GM21360 (cell line): Measurements from ENCODE around the gene CXorf49.
"Not testable (repeated sequence)": the region's sequence is repeated elsewhere in the genome, so short reads cannot be mapped to it uniquely, and the experiment has no call there.

Source experiments
- ATAC-seq: cut with Tn5 transposase; IDR thresholded peaks from one replicate; pipeline ENCODE4 v1.9.1; 2021; ENCODE audit warnings: mild to moderate bottlenecking, moderate library complexity; ENCODE audit not compliant: unreplicated experiment

CXorf49 gene

DNA sequence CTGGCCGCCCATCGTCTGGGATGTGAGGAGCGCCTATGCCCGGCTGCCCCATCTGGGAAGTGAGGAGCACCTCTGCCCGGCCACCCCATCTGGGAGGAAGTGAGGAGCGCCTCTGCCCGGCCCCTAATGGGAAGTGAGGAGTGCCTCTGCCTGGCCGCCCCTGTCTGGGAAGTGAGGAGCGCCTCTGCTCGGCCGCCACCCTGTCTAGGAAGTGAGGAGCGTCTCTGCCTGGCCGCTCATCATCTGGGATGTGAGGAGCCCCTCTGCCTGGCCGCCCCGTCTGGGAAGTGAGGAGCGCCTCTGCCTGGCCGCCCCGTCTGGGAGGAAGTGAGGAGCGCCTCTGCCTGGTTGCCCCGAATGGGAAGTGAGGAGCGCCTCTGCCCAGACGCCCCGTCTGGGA, 42.4 kb downstream of the CXorf49 start:
- ATAC-seq = not testable (repeated sequence)

DNA sequence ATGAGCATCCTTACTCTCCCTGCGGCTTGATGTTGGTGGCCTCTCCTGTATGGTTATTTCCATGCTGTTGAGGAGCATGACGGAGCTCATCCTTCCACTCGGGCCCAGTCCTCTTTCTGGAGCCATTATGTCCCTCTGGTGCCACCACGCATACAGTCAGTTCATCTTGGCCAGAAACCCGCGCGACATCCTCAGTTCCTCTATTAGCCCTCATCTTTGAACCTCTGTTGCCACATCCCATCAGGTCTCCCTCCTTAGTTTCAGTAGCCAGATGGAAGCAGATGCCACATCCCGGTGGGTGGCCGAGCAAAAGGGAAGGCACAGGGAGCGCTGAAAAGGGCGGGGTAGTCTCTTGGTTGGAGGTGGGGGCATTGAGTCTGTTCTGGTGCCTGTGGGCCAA, 46.1 kb downstream of the CXorf49 start:
- ATAC-seq = no peak

DNA sequence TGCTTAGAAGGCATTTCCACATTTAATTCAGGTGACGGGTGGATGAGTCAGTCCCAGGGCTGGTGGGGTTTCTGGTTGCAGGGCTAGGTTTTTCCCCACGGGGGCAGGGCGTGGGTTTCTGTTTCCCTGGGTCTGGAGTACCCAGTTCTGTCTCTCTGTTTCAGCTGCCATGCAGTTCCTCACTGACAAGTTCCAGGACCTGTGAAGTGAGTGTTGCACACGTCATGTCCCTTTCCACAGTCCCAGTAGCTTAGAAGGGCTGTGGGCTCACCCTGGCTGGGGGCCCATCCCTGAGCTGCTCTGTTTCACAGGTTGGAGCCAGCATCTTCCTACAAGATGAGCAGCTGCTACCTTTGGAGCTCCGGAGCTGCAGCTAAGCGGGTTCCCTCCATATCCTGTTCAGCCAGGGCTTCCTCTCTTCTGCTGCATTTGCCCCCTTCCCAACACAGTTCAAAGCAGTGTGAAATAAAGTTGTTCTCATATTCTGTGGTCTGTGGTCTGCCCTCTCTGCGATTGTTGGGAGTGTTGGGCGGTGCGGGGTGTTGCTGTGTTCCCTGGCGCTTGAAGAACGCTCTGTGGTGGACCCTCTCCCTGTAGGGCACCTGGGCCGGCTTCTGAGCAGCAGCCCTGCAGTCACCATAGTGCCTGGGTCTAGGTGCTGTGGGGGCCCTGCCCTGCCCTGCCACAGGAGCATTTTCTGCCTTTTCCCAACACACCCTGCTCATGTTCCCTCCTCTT, 46.9 kb downstream of the CXorf49 start:
- no peak for ATAC-seq

DNA sequence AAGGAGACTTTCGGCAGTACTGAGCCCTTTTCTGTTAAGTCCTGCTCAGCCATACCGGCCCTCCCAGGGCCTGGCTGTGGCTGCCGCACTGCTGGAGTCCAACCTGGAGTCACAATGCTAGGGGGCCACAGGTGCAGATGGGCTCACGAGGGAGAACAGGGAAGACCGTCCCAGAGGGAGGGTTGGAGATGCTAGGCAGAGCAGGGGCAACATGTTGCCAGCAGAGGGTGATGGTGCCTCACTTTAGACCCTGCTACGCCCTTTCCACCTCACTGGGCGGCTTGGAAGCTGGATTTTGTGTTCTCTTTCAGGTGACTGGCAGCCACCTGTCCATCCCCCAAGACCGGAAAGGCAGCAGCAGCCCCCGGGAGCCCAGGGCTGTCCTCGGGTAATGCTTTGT, 48.1 kb downstream of the CXorf49 start:
- ATAC-seq = not testable (repeated sequence)

DNA sequence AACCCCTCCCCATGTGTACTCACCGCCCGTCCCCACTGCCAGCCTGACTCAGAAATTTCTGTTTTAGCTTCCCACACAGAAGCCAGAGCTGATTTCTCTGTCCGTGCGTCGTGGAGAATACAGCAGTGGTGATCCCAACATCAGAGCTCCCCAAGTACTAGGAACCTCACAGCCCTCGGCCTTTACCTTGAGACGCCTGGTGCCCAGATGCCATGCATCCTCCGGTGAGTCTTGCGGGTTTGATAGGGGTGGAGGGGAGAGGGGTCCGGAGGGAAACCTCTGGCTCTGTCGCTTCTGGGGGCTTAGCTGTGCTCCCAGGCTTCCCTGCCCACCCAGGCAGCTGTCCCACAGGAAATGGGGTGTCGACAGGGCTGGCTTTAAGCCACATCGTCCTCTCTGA, 48.6 kb downstream of the CXorf49 start:
- no peak for ATAC-seq

DNA sequence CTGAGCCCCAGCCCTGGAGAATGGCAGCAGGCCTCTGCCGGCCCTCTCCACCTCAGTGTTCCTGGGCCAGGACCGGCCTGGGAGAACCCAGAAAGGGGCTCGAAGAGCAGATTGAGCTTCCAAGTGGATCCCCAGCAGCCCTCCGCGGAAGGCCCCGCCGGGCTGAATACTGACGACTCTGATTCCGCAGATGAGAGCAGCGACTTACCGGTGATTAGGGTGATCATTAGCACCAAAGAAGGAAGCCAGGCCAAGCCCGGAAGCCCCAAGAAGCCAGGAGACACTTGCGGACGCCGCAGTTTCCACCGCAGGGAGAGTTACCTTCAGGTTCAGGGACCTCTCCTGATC, 49.9 kb downstream of the CXorf49 start:
- no peak for ATAC-seq

DNA sequence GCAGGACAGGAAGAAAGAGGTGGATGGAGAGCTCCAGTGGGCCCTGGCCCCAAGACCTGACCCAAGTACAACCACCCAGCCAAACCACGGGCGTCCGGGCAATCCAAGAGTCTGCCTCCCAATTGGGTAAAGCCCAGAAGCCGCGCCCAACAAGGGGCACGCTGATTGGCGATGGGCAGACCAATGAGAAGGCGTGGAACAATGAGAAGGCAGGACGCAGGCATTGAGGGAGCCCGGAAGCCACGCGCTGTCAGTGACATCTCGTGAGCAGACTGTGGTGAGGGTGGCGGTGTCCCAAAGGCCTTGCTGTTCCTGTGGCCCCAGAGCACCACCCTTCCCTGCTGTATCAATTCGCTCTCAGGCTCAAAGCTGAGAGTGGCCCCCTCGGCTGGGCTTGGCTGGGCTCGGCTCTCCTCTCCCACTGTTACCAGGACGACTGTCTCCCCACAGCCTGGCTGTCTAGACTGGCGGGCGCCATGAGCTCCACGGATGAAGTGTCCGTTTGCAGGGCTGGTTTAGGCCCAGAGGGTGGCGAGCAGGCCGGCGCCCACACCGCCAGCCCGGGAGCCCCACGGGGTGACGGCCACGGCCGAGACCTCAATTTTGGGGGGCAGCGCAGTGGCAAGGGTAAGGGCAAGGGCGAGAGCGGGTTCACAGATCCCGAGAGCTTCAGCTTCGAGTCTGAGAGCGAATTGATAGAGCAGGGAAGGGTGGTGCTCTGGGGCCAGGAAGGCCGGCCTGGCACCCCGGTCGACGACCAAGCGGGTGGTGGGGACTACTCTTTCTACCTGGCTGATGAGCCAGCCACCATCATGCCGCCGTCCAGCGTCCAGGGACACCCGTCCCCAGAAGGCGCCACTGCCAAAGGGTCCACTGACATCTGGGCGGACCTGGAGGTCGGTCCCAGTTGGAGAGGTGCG, 50.5 kb downstream of the CXorf49 start, which contains the start of gene LOC101059915:
LOC101059915 (plus strand) TSS at position 219 of the 920 bp plus-strand sequence.
- no peak for ATAC-seq

DNA sequence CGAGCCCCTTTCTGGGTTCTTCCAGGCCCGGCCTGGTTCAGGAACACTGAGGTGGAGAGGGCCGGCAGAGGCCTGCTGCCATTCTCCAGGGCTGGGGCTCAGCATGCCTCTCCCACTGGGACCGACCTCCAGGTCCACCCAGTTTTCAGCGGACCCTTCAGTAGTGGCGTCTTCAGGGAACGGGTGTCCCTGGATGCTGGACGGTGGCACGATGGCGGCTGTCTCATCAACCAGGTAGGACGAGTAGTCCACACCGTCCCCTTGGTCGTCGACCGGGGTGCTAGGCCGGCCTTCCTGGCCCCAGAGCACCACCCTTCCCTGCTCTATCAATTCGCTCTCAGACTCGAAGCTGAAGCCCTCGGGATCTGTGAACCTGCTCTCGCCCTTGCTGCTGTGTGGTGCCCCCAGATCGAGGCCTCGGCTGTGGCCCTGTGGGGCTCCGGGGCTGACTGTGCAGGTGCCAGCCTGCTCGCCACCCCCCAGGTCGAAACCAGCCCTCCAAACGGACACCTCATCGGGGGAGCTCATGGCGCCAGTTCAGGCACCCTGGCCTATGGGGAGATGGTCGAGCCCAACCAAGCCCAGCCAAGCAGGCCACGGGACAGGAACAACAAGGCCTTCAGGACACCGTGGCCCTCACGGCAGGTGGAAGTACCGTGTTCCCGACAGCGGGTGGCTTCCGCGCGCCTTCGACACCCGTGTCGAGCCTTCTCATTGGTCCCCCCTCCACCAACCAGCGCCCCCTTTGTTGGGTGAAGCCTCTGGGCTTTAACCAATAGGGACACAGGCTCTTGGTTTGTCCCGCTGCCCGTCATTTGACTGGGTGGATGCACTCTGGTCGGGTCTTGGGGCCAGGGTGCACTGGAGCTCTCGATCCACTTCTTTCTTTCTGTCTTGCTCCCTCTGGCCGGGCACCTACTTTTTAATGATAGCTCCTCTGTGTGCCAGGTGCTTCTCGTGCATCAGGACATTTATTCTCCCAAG, 51.6 kb downstream of the CXorf49 start:
- ATAC-seq = no peak

DNA sequence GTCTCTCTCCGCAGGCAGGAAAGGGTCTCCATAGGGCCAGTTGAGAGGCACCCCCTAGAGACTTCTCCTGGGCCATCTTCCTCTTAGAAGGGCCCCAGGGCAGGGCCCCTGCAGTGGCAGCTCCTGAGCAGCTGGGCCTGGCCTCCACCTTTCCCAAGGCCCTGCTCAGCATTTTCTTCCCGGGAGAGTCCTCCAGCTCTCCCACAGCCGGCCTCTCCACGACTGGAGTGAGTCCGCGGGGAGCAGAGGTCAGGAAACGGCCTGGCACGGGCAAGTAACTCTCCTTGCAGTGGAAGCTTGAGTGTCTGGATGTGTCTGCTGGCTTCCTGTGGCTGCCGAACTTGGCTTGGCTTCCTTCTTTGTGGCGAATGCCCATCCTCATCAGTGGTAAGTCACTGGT, 52.3 kb downstream of the CXorf49 start:
- ATAC-seq = no peak

DNA sequence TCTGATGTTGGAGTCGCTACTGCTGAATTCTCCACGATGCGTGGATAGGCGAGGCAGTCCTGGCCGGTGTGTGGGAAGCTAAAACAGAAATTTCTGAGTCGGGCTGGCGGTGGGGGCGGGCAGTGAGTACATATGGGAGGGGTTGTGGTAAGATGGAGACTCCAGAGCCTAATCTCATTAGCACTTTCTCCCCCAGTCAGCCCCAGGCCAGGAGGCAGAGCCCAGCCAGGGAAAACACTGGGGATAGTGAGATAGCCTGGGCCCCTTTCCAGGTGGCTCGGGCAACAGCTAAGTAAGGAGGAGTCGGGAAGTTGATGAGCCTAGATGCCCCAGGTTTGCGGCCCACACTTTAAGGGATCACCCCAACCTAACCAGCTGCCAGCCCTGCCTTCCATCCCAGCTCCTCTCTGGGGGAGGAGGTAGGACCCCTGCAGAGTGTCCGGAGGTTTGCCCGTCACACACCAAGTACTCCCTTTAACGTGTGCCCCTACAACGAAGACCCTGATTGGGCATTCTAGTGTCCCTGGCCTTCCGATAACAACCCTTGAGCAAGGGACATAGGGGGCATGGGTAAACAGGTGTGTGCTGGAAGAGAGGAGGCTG, 53.1 kb downstream of the CXorf49 start:
- no peak for ATAC-seq
